IMR-90 (cell line): ENCODE data around the gene PRKAR2A. TPM values are rescaled to one million over a fixed set of nuclear protein-coding genes. Genes with fewer than 3 reads are reported as not detected.

Experiments
- ATAC-seq: fragments of 200-7000 bp; cut with Tn5 transposase; 2 replicates; pipeline ENCODE4 v1.9.1; 2020; ENCODE audit warnings: low read depth, mild to moderate bottlenecking, moderate library complexity
- BruUV-seq: library from RNA; stranded (reverse); fragments of 400-500 nt; replicated peaks from 2 replicates; lab custom pipeline; 2021; lab: Mats Ljungman, UMichigan
- CTCF ChIA-PET: fragments of 300-600 bp; formaldehyde crosslinking; extraction: SDS; loops from one replicate; lab custom pipeline; 2021; ENCODE audit warnings: antibody characterized with exemption; lab: Yijun Ruan, JAX
- POLR2A ChIA-PET: fragments of 300-600 bp; sonication (Branson Sonifier 250); formaldehyde crosslinking; loops from one replicate; lab custom pipeline; 2022; ENCODE audit warnings: antibody characterized with exemption; ENCODE audit not compliant: unreplicated experiment; lab: Charles Lee
- DNase-seq: peaks from one replicate; pipeline ENCODE4 v3.0.0; 2013
- H2AFZ ChIP-seq: replicated peaks from 2 replicates; pipeline ENCODE3; 2013; ENCODE audit warnings: low read length, mild to moderate bottlenecking; ENCODE audit not compliant: poor library complexity
- H2AK5ac ChIP-seq: 2 replicates; pipeline ENCODE4 v1.6.1; 2013; ENCODE audit warnings: low read depth, low read length, inconsistent platforms
- H2AK9ac ChIP-seq: replicated peaks from 2 replicates; pipeline ENCODE3; 2013; ENCODE audit warnings: mild to moderate bottlenecking, low read depth, low read length, moderate library complexity; ENCODE audit not compliant: poor library complexity
- H2BK120ac ChIP-seq: 2 replicates; pipeline ENCODE4 v1.6.1; 2013; ENCODE audit warnings: low read depth, low read length, inconsistent platforms
- H2BK15ac ChIP-seq: 3 replicates; pipeline ENCODE4 v1.6.1; 2013; ENCODE audit warnings: low read depth, low read length, inconsistent platforms
- H2BK20ac ChIP-seq: 2 replicates; pipeline ENCODE4 v1.6.1; 2013; ENCODE audit warnings: low read depth, mild to moderate bottlenecking, inconsistent platforms, low read length, moderate library complexity
- H2BK5ac ChIP-seq: 2 replicates; pipeline ENCODE4 v1.6.1; 2013; ENCODE audit warnings: mild to moderate bottlenecking, low read depth, low read length, inconsistent platforms; ENCODE audit not compliant: poor library complexity, severe bottlenecking
- H3K14ac ChIP-seq: replicated peaks from 2 replicates; pipeline ENCODE4 v1.6.1; 2013; ENCODE audit warnings: low read depth, low read length, inconsistent platforms
- H3K18ac ChIP-seq: 2 replicates; pipeline ENCODE4 v1.6.1; 2013; ENCODE audit warnings: low read depth, low read length, control low read depth
- H3K23ac ChIP-seq: 2 replicates; pipeline ENCODE4 v1.6.1; 2013; ENCODE audit warnings: low read depth, low read length, inconsistent platforms
- H3K27ac ChIP-seq: 2 replicates; pipeline ENCODE4 v1.5.1; 2013; ENCODE audit warnings: mild to moderate bottlenecking, control low read depth, low read length; ENCODE audit not compliant: insufficient read depth
- H3K27me3 ChIP-seq: 2 replicates; pipeline ENCODE4 v1.6.1; 2013; ENCODE audit warnings: low read length; ENCODE audit not compliant: control insufficient read depth, insufficient read depth
- H3K36me3 ChIP-seq: 2 replicates; pipeline ENCODE4 v1.6.1; 2013; ENCODE audit warnings: low read length, mixed read lengths; ENCODE audit not compliant: control insufficient read depth, insufficient read depth
- H3K4ac ChIP-seq: 2 replicates; pipeline ENCODE4 v1.6.1; 2013; ENCODE audit warnings: low read depth, low read length, inconsistent platforms
- H3K4me1 ChIP-seq: 2 replicates; pipeline ENCODE4 v1.6.1; 2013; ENCODE audit warnings: low read length, mixed read lengths; ENCODE audit not compliant: control insufficient read depth, insufficient read depth
- H3K4me2 ChIP-seq: 2 replicates; pipeline ENCODE4 v1.6.1; 2013; ENCODE audit warnings: low read depth, mild to moderate bottlenecking, control low read depth, low read length, moderate library complexity
- H3K4me3 ChIP-seq: 2 replicates; pipeline ENCODE4 v1.5.1; 2013; ENCODE audit warnings: low read depth, mild to moderate bottlenecking, control low read depth, low read length, moderate library complexity; ENCODE audit not compliant: insufficient read depth
- H3K56ac ChIP-seq: 2 replicates; pipeline ENCODE4 v1.6.1; 2013; ENCODE audit warnings: low read length, inconsistent platforms; ENCODE audit not compliant: insufficient read depth; ENCODE audit errors: extremely low read depth
- H3K79me1 ChIP-seq, 2 experiments: 2 replicates each; pipeline ENCODE4 v1.6.1; 2013; ENCODE audit warnings: low read length in 2 of 2, inconsistent platforms in 1 of 2, low read depth in 1 of 2
- H3K9ac ChIP-seq: 2 replicates; pipeline ENCODE4 v1.6.1; 2013; ENCODE audit warnings: low read depth, low read length, control low read depth
- H3K9me1 ChIP-seq: 2 replicates; pipeline ENCODE4 v1.6.1; 2013; ENCODE audit warnings: low read length, inconsistent platforms; ENCODE audit not compliant: insufficient read depth
- H3K9me3 ChIP-seq: 2 replicates; pipeline ENCODE4 v1.6.1; 2013; ENCODE audit warnings: low read length; ENCODE audit not compliant: control insufficient read depth, insufficient read depth
- H4K20me1 ChIP-seq: 2 replicates; pipeline ENCODE4 v1.6.1; 2013; ENCODE audit warnings: low read length, inconsistent platforms; ENCODE audit not compliant: insufficient read depth
- H4K5ac ChIP-seq: 2 replicates; pipeline ENCODE4 v1.6.1; 2013; ENCODE audit warnings: mild to moderate bottlenecking, low read depth, low read length, control low read depth
- H4K8ac ChIP-seq, 2 experiments: 2 replicates each; pipeline ENCODE4 v1.6.1; 2013; ENCODE audit warnings: low read depth in 2 of 2, low read length in 2 of 2, control low read depth in 1 of 2, inconsistent platforms in 1 of 2
- H4K91ac ChIP-seq: 2 replicates; pipeline ENCODE4 v1.6.1; 2013; ENCODE audit warnings: low read depth, low read length, inconsistent platforms; ENCODE audit not compliant: insufficient read depth
- CEBPB ChIP-seq: IDR thresholded peaks from 2 replicates; pipeline ENCODE4 v1.6.1; 2012; ENCODE audit warnings: low read depth, low read length, improper control_type of control experiment
- CHD1 ChIP-seq: IDR thresholded peaks from 2 replicates; pipeline ENCODE4 v1.6.1; 2012; ENCODE audit warnings: low read depth, low read length, improper control_type of control experiment
- MAZ ChIP-seq: IDR thresholded peaks from 2 replicates; pipeline ENCODE4 v1.6.1; 2012; ENCODE audit warnings: low read depth, mild to moderate bottlenecking, low read length, improper control_type of control experiment, moderate library complexity, borderline replicate concordance
- POLR2A ChIP-seq: IDR thresholded peaks from 2 replicates; pipeline ENCODE4 v1.6.1; 2012; ENCODE audit warnings: mild to moderate bottlenecking, low read depth, low read length
- SMC3 ChIP-seq: fragments of 150-350 bp; IDR thresholded peaks from 2 replicates; pipeline ENCODE4 v1.6.1; 2016; ENCODE audit warnings: low read depth, mild to moderate bottlenecking, antibody characterized with exemption, low read length, moderate library complexity
- USF2 ChIP-seq: fragments of 150-350 bp; IDR thresholded peaks from 2 replicates; pipeline ENCODE4 v1.6.1; 2017; ENCODE audit warnings: mild to moderate bottlenecking, antibody characterized with exemption, low read length, low read depth
- WGBS, 2 experiments: methylation state at CpG; one replicate each; pipeline versions ENCODE4 v1.1.5 to v1.1.7; 2013; ENCODE audit warnings: missing lambda C conversion rate in 2 of 2; ENCODE audit not compliant: insufficient read length in 1 of 2; ENCODE audit errors: extremely low coverage in 2 of 2; 5-methylcytosine and 5-hydroxymethylcytosine counted together
- dilution Hi-C: fragments of 300-500 bp; cut with HindIII; formaldehyde crosslinking; loops from one replicate; pipeline ENCODE4 v1.14.3; 2018; ENCODE audit warnings: low sequenced_read_pairs; ENCODE audit not compliant: unreplicated experiment
- in situ Hi-C: fragments of 300-500 bp; cut with MboI; formaldehyde crosslinking; loops from 3 replicates; pipeline ENCODE4 v1.14.3; 2019; ENCODE audit warnings: low sequenced_read_pairs, inconsistent platforms, mixed read lengths
- intact Hi-C: fragments of 100-400 bp; cut with micrococcal nuclease; formaldehyde crosslinking; loops from 2 replicates; pipeline ENCODE4 v1.10.0; 2022
- polyA plus RNA-seq, 3 experiments: library from polyadenylated mRNA; depleted of rRNA; stranded (reverse); fragments of >200 nt; gene quantifications; 2 replicates each; pipeline ENCODE4 v1.2.3, GENCODE V29; 2012; ENCODE audit warnings: low replicate concordance in 1 of 3
- total RNA-seq: library from RNA; depleted of rRNA; stranded (reverse); fragments of >200 nt; gene quantifications from 2 replicates; pipeline ENCODE4 v1.2.3, GENCODE V29; 2012

PRKAR2A gene
- total and polyA plus RNA-seq, 2 of the 4 experiments (the other 2 are of a cell fraction): 11.3 to 48.2 TPM

GRCh38 chr3:48826451-48826850, 21.2 kb downstream of the PRKAR2A start:
- H2BK120ac ChIP-seq: peak overlapping the region; percentile 63; the same call in 1 of the 2 replicates
- POLR2A ChIA-PET: no interaction called here
- H3K23ac ChIP-seq: no peak overlapping the region
- WGBS, 2 experiments: 20% methylated on average over 1 of the region's 2 CpGs; no CpG with 5 or more reads in 1 of the 2 experiments
- peaks cover 7% of the 10 kb centered on the region; the same call in 1 of the 2 replicates for H3K9me1 ChIP-seq
- DNase-seq: peak; percentile 96
- no peak overlapping the region for H2AK5ac ChIP-seq
- H4K91ac ChIP-seq: peak overlapping the region; percentile 33; the same call in 1 of the 2 replicates
- peak; percentile 59; the same call in 1 of the 2 replicates for TF ChIP-seq USF2
- TF ChIP-seq POLR2A: no peak
- TF ChIP-seq MAZ: peak; percentile 25; the same call in 1 of the 2 replicates
- TF ChIP-seq CEBPB: no peak
- TF ChIP-seq SMC3: no peak
- TF ChIP-seq CHD1: no peak
- no peak overlapping the region for H3K56ac ChIP-seq
- H3K14ac ChIP-seq: 0 out of 2 replicates have a peak overlapping the region, but pooled peaks have one; percentile 47
- no peaks in the 10 kb centered on the region for H3K36me3 ChIP-seq
- peaks cover 5% of the 10 kb centered on the region; the same call in 1 of the 2 replicates for H3K4me1 ChIP-seq
- no peak overlapping the region; the same call in 2 of the 3 replicates for H2BK15ac ChIP-seq
- no peak overlapping the region for H3K4me2 ChIP-seq
- peaks cover 4% of the 10 kb centered on the region; the same call in 1 of the 2 replicates for H4K20me1 ChIP-seq
- no TSS peak for BruUV-seq
- H2AFZ ChIP-seq: peak overlapping the region; percentile 54
- dilution Hi-C loops (no loop called here), intact Hi-C loops (loop anchor here (2.0 kb wide), 1 partner anchor 20 kb away; the partner anchor contains the start of gene PRKAR2A), in situ Hi-C loops (no loop called here)
- peak overlapping the region; percentile 62; the same call in 1 of the 2 replicates for H4K5ac ChIP-seq
- peaks cover 30 to 75% of the 10 kb centered on the region in 2 experiments for H3K79me1 ChIP-seq
- H2BK5ac ChIP-seq: peak overlapping the region; percentile 44
- peak overlapping the region; percentile 70; the same call in 1 of the 2 replicates for H3K4ac ChIP-seq
- no peak overlapping the region for H3K4me3 ChIP-seq
- peak; percentile 99 for ATAC-seq
- H3K9me3 ChIP-seq: no peaks in the 10 kb centered on the region
- H3K9ac ChIP-seq: no peak overlapping the region
- H3K27me3 ChIP-seq: no peaks in the 10 kb centered on the region
- no peak overlapping the region for H2AK9ac ChIP-seq
- no peak overlapping the region for H2BK20ac ChIP-seq
- H3K27ac ChIP-seq: peak overlapping the region; percentile 36; the same call in 1 of the 2 replicates
- peak overlapping the region in 1 of 2 experiments; percentile 79; a peak in 2 of 4 replicates for H4K8ac ChIP-seq
- CTCF ChIA-PET: no interaction called here
- H3K18ac ChIP-seq: peak overlapping the region; percentile 40; the same call in 1 of the 2 replicates
